Testis (tissue), 3 donors: ENCODE measurements around the gene IKBKE. TPM values are rescaled to one million over a fixed set of nuclear protein-coding genes. Genes with fewer than 3 reads are reported as not detected.

Experiments
- DNase-seq: peaks from one replicate; pipeline ENCODE4 v3.0.0-alpha.2; 2019
- H3K27ac ChIP-seq, 2 donors: fragments of 200-600 bp; sonication (generic); one replicate each; pipeline ENCODE4 v1.5.1; 2019
- H3K27me3 ChIP-seq: fragments of 200-600 bp; sonication (generic); one replicate; pipeline ENCODE4 v1.5.1; 2019
- H3K36me3 ChIP-seq: fragments of 200-600 bp; sonication (generic); one replicate; pipeline ENCODE4 v1.5.1; 2017; ENCODE audit warnings: low read depth; ENCODE audit errors: missing control alignments
- H3K4me1 ChIP-seq: fragments of 200-600 bp; sonication (generic); one replicate; pipeline ENCODE4 v1.5.1; 2019
- H3K4me3 ChIP-seq, 2 donors: fragments of 200-600 bp; sonication (generic); one replicate each; pipeline ENCODE4 v1.5.1; 2017 to 2019
- H3K9me3 ChIP-seq: fragments of 200-600 bp; sonication (generic); one replicate; pipeline ENCODE4 v1.5.1; 2017
- CTCF ChIP-seq, 3 experiments: fragments of 450-650 bp in 2 of 3; fragments of 200-600 bp in 1 of 3; sonication (generic) in 1 of 3; IDR thresholded peaks; one replicate each; pipeline ENCODE4 v1.5.1; 2016 to 2019; ENCODE audit warnings: antibody characterized with exemption in 3 of 3, mild to moderate bottlenecking in 2 of 3, moderate library complexity in 1 of 3
- POLR2A ChIP-seq: fragments of 450-650 bp; IDR thresholded peaks from one replicate; pipeline ENCODE4 v1.6.1; 2017; ENCODE audit warnings: antibody characterized with exemption, mild to moderate bottlenecking, moderate library complexity
- WGBS, 2 donors: methylation state at CpG; one replicate each; pipeline ENCODE4 v1.1.5; 2018; 5-methylcytosine and 5-hydroxymethylcytosine counted together
- intact Hi-C: fragments of 100-400 bp; cut with DNase I; formaldehyde crosslinking; loops from one replicate; pipeline ENCODE4 v1.15.1; 2023; ENCODE audit warnings: low total_unique reads
- polyA plus RNA-seq: library from polyadenylated mRNA; stranded (reverse); fragments of 350-450 nt; fragmentation: Illumina TruSeq; extraction: RNeasy Lipid Tissue Mini Kit (QIAGEN cat#74804); gene quantifications from one replicate; pipeline ENCODE4 v1.2.3, GENCODE V29; 2014; ENCODE audit warnings: low read depth, low replicate concordance; ENCODE audit not compliant: insufficient read depth
- total RNA-seq, 2 donors: library from RNA; depleted of rRNA; stranded (reverse); fragments of >200 nt; gene quantifications; one replicate each; pipeline ENCODE4 v1.2.3, GENCODE V29; 2016

Gene IKBKE
- total and polyA plus RNA-seq, 3 donors from 2014 or later: 0.99 to 1.6 (median 1.0) TPM

- H3K27me3 ChIP-seq: no peaks in the 10 kb centered on the region
- H3K36me3 ChIP-seq: no peaks in the 10 kb centered on the region
- H3K4me1 ChIP-seq: peaks cover 23% of the 10 kb centered on the region
- intact Hi-C loops: no loop called here
- no peak for TF ChIP-seq CTCF (IDR thresholded peaks at IDR 0.05)
- no peak for TF ChIP-seq POLR2A
- H3K27ac ChIP-seq: no peak overlapping the region
- no peak overlapping the region for H3K4me3 ChIP-seq
- H3K9me3 ChIP-seq: no peaks in the 10 kb centered on the region
- no peak for DNase-seq
- 84 to 92% methylated on average over 5 of the region's 5 CpGs for WGBS, 2 donors
Measured at GRCh38 chr1:206510371-206510770, 40.1 kb downstream of the IKBKE start.

DNA sequence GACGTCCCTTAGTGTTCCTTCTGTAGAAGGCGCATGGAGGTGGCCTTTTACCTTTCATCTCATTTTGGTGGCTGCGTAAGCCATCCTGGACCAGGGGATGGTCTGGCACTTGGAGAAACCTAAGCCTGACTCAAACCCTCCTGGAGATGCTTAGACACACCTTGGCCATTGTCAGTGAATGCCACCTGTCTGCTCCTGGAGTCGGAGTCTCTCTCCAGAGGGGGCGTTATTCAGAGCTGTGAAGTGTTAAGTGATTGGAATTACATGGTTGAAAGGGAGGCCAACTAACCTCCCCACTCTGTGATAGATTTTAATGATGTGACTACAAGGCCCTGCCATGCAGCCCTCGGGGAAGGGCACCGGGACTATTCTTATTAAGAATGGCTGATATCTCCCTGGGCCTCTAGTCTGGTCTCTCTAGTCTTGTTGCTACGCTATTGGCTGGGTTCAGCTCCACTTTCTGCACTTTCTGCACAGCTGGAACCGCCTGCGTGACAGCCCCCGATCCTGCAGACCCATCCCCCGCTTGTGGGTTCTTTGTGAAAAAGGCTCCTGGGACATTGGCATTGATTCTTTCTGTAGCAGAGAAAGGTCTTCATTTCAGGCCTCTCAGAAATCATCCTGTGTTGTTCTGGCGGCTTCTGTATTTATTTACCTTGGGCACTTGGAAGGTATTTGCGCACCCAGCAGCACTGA lies 41.2 kb downstream of the IKBKE start:
- Histone ChIP-seq H3K4me1 (peaks cover 23% of the 10 kb centered on the region), H3K9me3 (no peaks in the 10 kb centered on the region), H3K27ac (peak overlapping the region in 1 of 2 donors; percentile 45), H3K4me3 (no peak overlapping the region), H3K27me3 (no peaks in the 10 kb centered on the region), H3K36me3 (no peaks in the 10 kb centered on the region)
- no peak for DNase-seq
- intact Hi-C loops: no loop called here
- WGBS, 2 donors: 69 to 85% methylated on average over 13 to 14 of the region's 14 CpGs
- TF ChIP-seq POLR2A (no peak), CTCF (IDR thresholded peaks at IDR 0.05) (no peak)

DNA sequence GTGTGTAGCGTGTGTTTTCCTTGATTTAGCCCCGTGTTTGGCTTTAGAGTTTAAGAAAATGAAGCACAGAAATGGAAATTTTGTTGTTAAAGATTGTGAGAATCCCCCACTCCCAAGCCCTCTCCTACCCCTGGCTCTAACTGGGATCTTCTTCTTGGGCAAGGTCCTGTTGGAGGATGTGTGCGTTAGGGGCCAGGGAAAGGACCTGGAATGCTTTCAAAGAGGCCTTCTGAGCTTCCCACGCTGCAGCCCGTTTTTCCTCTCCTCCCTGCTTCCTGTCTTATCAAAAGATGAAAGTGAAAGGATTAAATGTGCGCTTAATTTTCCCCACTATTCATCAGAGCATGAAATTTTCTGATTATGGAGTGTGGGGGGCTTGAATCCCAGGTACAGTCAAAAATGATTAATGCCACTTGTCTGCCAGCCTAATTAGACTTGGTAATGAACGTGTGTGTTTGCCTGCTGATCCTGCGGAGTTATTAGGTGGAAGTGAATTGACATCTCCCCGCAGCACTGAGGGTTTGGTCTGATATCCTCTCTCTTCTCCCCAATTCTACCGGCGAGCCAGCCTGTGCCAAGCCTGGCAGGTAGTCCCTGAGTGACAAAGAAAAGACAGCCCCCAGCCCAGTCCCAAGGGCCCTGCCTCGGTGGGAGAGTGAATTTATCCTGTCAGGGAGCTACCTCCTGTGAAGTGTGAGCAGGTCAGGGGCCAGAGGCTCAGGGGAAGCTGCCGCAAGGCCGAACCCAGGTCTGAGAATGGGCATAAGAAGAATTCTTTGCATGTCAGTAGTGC lies 42.0 kb downstream of the IKBKE start:
- Histone ChIP-seq H3K4me1 (peaks cover 23% of the 10 kb centered on the region), H3K27ac (peak overlapping the region; percentile 45 to 54), H3K36me3 (no peaks in the 10 kb centered on the region), H3K9me3 (no peaks in the 10 kb centered on the region), H3K4me3 (no peak overlapping the region), H3K27me3 (no peaks in the 10 kb centered on the region)
- no peak for DNase-seq
- WGBS, 2 donors: 48 to 49% methylated on average over 14 of the region's 14 CpGs
- intact Hi-C loops: no loop called here
- TF ChIP-seq CTCF (IDR thresholded peaks at IDR 0.05) (no peak), POLR2A (no peak)

- Histone ChIP-seq H3K4me3 (no peak overlapping the region), H3K27me3 (no peaks in the 10 kb centered on the region), H3K9me3 (no peaks in the 10 kb centered on the region), H3K4me1 (peaks cover 23% of the 10 kb centered on the region), H3K27ac (peak overlapping the region; percentile 45 to 54), H3K36me3 (no peaks in the 10 kb centered on the region)
- no peak for DNase-seq
- no peak for TF ChIP-seq CTCF (IDR thresholded peaks at IDR 0.05)
- TF ChIP-seq POLR2A: no peak
- intact Hi-C loops: no loop called here
- WGBS, 2 donors: 62 to 92% methylated on average over 2 to 4 of the region's 4 CpGs
Measured at GRCh38 chr1:206512851-206513180, 42.5 kb downstream of the IKBKE start.
